Vagina (tissue), 2 donors: ENCODE data around the gene LPP.

Experiments used
- POLR2A ChIP-seq, 2 donors: fragments of 450-650 bp; IDR thresholded peaks; one replicate each; pipeline ENCODE4 v1.6.1; 2017; ENCODE audit warnings: antibody characterized with exemption in 2 of 2, mild to moderate bottlenecking in 2 of 2, moderate library complexity in 2 of 2
- TF ChIP-seq, protein P1 (sequence below), 3 experiments: fragments of 450-650 bp in 2 of 3; fragments of 200-600 bp in 1 of 3; sonication (generic) in 1 of 3; IDR thresholded peaks; one replicate each; pipeline ENCODE4 v1.5.1; 2017 to 2019; ENCODE audit warnings: antibody characterized with exemption in 3 of 3, mild to moderate bottlenecking in 2 of 3, moderate library complexity in 2 of 3

GRCh38 chr3:188431553-188431952, 277.6 kb downstream of the LPP start:
- TF ChIP-seq, protein P1, sequence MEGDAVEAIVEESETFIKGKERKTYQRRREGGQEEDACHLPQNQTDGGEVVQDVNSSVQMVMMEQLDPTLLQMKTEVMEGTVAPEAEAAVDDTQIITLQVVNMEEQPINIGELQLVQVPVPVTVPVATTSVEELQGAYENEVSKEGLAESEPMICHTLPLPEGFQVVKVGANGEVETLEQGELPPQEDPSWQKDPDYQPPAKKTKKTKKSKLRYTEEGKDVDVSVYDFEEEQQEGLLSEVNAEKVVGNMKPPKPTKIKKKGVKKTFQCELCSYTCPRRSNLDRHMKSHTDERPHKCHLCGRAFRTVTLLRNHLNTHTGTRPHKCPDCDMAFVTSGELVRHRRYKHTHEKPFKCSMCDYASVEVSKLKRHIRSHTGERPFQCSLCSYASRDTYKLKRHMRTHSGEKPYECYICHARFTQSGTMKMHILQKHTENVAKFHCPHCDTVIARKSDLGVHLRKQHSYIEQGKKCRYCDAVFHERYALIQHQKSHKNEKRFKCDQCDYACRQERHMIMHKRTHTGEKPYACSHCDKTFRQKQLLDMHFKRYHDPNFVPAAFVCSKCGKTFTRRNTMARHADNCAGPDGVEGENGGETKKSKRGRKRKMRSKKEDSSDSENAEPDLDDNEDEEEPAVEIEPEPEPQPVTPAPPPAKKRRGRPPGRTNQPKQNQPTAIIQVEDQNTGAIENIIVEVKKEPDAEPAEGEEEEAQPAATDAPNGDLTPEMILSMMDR (IDR thresholded peaks at IDR 0.05), result no peak
- no peak for TF ChIP-seq POLR2A (IDR thresholded peaks at IDR 0.05)
